SH-SY5Y (cell line): ENCODE data around the gene ZNF48.

Experiments
- GATA2 ChIP-seq: IDR thresholded peaks from 2 replicates; pipeline ENCODE4 v1.6.1; 2011; ENCODE audit warnings: mild to moderate bottlenecking, low read depth, low read length
- GATA3 ChIP-seq: IDR thresholded peaks from 2 replicates; pipeline ENCODE4 v1.6.1; 2011; ENCODE audit warnings: low read depth, mild to moderate bottlenecking, low read length, moderate library complexity

ZNF48 gene

DNA sequence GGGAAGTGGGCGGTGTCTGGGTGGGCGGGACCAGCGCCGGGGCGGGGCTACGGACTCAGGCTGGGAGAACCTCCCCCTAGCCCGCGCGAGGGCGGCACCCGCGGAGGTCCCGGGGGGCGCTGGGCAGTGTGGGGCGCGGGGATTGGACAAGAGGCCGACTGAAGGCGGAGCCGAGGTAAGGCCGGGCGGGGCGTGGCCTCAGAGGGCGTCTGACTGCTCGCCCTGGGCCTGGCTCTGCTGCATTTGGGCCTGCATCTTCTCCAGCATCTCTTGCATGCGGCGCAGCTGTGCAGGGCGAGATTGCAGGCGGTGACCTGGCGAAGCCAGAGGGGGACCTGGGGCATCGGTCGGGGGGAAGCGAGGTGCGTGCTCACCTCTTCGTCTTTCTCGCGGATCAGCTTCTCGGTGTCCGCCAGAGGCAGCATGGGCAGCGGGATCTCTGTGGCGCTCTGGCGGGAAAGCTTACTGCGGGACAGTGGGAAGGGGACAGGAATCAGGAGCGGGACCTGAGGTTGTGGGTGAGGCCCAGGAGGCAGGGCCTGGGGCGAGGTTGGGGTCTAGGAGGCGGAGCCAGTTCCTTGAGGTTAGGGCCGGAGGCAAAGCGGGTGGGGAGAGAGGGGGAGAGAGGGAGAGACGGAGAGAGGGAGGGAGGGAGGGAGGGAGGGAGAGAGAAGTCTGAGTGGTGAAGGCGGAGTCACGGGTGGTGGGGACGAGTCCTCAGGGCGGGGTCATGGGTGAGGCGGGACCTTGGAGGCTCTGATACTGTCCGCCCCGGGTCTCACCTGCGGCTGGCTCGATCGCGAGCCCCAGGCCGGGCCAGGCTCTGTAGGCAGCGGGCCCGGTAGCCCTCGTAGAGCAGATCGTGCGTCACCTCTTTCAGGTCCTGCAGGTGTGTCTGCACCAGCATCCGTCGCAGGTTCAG lies 16.7 kb upstream of the ZNF48 start:
- no peak for TF ChIP-seq GATA3
- peak; percentile 53 for TF ChIP-seq GATA2

DNA sequence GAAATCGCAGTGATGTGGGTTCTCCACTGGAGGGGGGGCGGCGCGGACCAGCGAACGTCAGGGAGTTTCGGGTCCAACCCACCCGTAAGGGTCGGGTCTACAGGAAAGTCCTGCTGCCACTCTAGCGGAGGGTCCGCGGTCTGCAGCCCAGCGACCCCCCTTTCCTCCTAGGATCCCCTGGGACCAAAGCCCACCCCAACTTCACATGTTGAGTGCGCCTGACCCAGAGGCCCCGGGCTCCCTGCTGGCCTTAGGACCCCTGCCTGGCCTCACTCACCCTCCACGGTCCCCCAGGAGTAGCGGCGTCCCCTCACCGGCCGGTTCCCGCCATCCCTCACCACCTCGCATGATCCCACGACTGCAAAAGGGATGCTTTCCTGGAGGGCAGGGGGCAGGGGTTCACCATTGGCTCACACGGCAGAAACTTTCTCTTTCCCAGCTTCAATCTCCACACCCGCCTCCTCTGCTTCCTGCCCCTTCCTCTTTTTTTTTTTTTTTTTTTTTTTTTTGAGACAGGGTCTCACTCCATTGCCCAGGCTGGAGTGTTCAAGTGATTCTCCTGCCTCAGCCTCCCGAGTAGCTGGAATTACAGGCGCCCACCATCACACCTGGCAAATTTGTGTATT lies 15.9 kb upstream of the ZNF48 start:
- TF ChIP-seq GATA3 (no peak), GATA2 (no peak)

DNA sequence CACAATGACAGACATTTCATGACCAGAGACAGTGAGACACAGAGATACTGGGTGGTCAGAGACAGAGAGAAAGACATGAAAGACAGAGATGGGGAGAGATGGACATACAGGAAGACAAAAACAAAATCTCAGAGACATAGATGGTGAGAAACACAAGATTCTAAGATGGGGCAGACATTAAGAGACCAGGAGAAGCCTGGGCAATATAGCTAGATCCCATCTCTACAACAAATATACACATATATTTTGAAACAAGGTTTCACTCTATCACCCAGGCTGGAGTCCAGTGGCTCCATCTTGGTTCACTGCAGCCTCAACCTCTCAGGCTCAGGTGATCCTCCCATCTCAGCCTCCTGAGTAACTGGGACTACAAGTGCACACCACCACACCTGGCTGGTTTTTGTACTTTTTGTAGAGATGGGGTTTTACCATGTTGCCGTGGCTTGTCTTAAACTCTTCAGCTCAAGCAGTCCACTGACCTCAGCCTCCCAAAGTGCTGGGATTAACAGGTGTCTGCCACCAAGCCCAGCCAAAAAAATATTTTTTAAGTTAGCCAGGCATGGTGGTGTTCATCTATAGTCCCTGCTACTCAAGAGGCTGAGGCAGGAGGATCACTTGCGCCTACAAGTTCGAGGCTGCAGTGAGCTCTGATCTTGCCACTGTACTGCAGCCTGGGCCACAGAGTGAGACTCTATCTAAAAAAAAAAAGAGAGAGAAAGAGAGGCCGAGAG lies 15.0 kb upstream of the ZNF48 start:
- TF ChIP-seq GATA3 = no peak
- TF ChIP-seq GATA2 = no peak

DNA sequence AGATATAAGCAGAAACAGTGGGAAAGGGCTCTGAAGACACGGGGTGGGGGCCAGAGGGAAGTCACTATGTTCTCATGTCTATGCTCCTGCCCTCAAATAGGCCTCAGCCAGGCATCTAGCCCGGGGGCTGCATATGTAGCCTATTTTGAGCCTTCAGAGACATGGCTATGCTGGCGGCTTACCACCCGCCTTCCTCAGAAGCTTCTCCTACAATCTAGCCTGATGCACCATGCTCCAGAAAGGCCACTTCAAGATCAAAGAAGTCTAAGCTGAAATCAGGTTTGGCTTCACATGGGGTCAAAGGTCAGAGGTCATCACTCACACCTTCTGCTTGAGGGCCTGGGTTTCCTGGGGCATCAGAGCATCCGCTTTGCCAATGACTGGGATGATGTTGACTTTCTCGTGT lies 14.4 kb upstream of the ZNF48 start:
- no peak for TF ChIP-seq GATA3
- no peak for TF ChIP-seq GATA2

DNA sequence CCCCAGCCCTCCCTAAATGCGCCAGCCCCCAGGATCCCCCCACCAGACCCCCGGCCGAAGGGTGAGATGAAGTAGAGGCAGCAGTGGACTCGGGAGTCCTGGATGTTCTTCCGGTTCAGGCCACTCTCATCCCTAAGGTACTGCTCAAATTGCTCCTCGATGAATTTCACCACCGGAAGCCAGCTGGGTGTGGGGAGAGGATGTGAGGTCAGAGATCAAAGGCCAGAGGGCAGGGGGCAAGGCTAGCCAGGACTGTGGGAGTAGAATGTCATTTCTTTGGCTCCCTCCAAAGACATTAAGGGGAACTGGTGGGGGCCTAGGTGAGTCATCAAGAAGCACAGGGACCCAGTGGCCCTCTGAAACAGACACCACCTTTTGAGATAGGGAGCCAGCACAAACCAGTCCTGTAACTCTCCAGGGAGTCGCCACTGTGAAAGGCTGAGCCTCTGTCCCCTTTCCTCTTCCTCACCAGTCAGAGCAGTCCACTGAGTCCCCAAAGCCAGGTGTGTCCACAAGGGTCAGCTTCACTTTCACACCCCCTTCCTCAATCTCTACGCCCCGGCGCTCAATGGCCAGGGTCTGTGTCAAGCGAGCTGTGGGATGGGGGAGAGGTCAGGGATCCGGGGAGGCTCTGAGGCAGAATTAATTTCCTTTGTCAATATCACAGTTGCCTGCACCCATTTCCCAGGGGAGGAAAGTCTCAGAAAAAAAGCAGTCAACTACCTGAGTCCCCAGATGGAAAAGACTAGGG lies 13.8 kb upstream of the ZNF48 start:
- TF ChIP-seq GATA3 = no peak
- TF ChIP-seq GATA2 = no peak

DNA sequence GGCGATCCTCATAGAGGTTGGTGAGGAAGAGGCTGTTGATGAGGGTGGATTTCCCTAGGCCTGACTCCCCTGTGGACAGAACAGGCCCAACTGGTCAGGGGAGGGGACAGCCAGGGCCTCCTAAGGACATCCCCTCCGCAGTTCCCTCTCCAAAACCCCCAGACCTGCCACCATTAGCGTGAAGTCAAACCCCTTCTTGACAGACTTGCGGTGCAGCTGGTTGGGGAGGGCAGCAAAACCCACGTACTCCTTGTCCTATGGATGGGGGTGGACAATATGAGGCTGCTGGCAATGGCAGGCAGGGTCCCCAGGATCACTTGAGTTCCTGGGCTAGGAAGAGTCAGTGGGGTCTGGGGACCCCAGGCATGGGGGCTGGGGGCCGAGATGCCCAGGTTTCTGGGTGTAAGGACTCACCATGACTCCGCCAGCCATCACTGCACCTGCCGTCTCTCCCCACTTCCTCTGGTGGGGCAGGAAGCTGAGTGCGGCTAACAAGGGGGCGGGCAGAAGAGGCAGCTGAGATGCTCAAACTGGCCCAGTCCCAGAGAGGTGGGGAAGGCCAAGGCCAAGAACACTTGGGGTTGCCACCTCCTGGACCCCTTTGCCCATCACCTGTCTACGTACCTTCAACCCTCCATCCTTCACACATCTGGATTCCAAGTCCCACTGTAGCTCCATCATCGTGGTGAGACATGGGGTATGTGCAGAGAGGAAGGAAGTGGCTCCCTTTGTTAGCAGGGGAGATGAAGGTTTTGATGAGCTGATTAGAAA lies 12.9 kb upstream of the ZNF48 start, which contains the start of gene SEPTIN1:
Gene SEPTIN1 (minus strand): TSS at position 451 of the 771 bp plus-strand sequence. CDS start 19 bp downstream, at position 432.
- TF ChIP-seq GATA2 = no peak
- TF ChIP-seq GATA3 = no peak

DNA sequence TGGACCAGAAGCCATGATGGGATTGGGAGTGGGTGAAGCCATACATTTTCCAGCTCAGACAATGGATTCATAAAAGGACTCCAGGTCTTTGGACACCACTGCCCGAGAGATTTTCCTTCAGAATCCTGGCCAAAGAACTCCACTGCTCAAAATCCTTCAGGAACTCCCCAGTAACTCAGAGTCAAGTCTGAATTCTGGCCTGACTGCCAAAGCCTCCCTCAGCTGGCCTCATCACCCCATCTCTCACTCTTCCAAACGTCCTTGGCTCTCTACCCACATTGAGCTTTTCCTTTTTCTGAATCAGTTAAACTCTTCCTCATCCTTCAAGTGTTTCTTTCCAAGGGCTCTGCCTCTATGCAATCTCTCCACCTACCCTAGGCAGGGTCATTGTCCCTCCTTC lies 11.7 kb upstream of the ZNF48 start:
- TF ChIP-seq GATA3 (no peak), GATA2 (no peak)

DNA sequence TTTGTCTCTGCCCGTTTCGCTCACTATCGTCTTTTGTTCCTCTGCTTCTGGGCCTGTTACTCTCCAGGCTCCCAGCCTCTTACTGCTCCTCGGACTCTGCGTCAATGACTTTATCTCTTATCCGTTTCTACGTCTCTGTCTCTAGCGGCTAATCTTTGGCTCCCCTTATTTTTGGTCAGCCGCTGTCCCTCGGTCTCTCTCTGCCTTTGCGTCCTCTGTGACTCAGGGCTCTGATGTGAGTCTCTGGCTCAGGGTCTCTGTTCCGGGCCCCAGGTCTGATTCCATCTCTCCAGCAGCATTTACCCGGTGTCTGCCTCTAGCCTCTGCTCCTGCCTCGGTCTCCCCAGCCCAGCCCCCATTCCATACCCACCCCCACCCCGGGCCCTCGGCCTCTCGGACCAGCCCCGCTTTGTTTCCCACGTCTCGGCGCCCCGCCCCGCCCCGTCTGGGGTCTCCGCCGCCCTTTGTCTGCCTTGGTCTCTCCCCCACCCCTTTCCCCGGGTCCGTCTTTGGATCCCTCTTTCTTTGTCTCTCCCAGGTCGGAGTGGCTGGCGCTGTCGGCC lies 547 bp upstream of the ZNF48 start:
- TF ChIP-seq GATA2 = no peak
- TF ChIP-seq GATA3 = no peak

DNA sequence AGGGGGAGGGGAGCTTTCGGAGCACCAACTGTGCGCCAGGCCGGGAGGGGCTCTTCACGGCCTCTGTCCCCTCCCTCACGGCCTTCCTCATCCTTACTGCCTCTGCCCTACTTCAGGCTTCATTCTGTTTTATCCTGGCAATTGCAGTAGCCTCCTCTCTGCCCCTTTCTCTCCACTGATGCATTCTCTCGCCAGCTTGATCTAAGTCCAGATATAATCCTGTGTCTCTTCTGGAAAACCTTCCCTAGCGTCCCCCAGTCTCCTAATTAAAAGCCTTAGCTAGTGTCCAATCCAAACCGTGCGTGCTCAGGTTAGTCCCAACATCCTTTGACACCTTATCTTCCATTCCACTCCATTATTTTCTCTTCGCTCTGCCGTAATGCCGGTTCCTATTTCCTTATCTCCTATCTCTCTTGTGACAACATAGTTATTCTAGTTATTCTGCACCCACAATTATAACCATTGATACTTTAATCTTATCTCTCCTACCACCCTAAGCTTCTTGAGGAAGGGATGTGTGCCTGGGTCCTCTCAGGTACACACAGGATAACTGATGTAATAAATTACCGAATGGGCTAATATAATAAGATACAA lies 869 bp downstream of the ZNF48 start:
- peak; percentile 80 for TF ChIP-seq GATA2
- no peak for TF ChIP-seq GATA3

DNA sequence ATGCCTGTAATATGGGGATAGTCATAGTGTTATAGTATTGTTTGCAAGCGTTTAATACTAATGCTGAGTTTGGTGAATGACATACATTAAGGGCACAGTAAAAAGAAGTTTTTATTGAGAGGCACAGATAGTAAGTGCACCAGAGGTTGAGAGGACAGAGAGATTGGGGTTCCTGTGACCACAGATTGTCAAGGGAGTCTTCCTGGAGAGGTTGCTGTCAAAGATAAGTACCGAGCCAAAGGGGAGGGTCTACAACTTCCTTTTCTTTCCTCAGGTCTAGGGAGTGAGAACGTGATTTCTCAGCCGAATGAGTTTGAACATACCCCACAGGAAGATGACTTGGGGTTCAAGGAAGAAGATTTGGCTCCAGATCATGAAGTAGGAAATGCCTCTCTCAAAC lies 1.8 kb downstream of the ZNF48 start:
- TF ChIP-seq GATA3 (no peak), GATA2 (no peak)

DNA sequence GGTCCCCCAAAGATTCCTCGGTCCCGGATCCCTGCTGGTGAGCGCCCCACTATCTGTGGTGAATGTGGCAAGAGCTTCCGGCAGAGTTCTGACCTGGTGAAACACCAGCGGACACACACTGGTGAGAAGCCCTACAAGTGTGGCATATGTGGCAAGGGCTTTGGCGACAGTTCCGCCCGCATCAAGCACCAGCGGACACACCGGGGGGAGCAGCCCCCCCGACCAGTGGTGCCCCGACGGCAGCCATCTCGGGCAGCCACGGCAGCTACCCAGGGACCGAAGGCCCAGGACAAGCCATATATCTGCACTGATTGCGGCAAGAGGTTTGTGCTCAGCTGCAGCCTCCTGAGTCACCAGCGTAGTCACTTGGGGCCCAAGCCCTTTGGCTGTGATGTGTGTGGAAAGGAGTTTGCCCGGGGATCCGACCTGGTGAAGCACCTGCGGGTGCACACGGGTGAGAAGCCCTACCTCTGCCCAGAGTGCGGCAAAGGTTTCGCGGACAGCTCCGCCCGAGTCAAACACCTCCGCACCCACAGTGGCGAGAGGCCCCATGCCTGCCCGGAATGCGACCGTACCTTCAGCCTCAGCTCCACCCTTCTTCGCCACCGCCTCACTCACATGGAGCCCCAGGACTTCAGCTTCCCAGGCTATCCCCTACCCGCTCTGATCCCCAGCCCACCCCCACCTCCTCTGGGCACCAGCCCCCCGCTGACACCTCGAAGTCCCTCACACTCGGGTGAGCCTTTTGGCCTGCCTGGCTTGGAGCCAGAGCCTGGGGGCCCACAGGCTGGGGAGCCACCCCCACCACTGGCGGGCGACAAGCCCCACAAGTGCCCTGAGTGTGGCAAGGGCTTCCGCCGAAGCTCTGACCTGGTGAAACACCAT lies 2.8 kb downstream of the ZNF48 start:
- TF ChIP-seq GATA2 = no peak
- TF ChIP-seq GATA3 = no peak
